GM12875 (cell line): Measurements from ENCODE around the gene CNGB1.

Experiments
- H3K4me3 ChIP-seq: one replicate; pipeline ENCODE4 v1.5.1; 2011; ENCODE audit warnings: low read depth, low read length, control low read depth
- TF ChIP-seq, protein P1 (sequence below): IDR thresholded peaks from 2 replicates; pipeline ENCODE4 v1.5.1; 2011; ENCODE audit warnings: low read depth, mild to moderate bottlenecking, control low read depth, inconsistent platforms, low read length, moderate library complexity, borderline replicate concordance; ENCODE audit not compliant: insufficient read depth

Gene CNGB1

DNA sequence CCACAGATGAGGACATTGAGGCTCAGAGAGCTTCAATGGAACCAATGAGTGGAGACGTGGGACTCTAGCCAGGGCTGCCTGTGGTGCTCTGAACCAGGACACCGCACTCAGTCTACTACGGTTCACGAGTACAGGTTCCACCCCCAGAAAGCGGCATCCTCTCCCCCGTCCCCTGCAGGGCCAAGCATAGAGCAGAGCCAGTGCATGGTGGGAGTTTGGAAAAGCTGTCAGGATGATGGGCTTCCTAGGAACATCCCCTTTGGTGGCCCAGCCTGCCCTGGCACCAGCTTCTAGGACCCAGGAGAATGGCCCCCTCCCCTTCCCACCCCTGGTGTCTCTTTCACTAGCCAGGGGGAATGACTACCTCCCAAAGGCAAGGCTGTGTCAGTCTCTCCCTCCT lies 21.2 kb upstream of the CNGB1 start:
- TF ChIP-seq, protein P1, sequence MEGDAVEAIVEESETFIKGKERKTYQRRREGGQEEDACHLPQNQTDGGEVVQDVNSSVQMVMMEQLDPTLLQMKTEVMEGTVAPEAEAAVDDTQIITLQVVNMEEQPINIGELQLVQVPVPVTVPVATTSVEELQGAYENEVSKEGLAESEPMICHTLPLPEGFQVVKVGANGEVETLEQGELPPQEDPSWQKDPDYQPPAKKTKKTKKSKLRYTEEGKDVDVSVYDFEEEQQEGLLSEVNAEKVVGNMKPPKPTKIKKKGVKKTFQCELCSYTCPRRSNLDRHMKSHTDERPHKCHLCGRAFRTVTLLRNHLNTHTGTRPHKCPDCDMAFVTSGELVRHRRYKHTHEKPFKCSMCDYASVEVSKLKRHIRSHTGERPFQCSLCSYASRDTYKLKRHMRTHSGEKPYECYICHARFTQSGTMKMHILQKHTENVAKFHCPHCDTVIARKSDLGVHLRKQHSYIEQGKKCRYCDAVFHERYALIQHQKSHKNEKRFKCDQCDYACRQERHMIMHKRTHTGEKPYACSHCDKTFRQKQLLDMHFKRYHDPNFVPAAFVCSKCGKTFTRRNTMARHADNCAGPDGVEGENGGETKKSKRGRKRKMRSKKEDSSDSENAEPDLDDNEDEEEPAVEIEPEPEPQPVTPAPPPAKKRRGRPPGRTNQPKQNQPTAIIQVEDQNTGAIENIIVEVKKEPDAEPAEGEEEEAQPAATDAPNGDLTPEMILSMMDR: no peak
- no peak overlapping the region for H3K4me3 ChIP-seq

DNA sequence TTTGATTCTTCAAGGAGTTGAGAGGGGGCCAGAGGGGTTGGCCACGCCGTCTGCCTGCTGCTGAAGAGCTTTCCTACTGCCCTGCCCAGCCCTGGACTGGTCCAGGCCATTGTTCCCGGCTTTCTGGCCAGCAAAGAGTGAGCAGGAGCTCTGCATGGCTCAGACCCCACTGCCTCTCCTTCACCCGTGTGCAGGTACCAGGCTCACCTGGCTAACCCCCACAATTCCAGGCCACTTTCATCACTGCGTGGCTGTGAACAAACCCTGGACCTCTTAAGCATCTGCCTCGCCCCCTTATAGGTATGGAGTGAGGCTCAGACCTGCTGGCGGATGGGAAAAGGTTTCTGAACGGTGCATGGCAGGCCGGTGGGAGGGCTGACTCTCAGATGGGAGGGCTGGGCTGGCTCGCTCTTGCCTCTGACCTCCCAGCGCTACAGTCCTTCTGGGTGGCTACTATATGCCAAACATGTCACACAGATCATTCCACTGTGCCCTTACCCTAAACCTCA lies 20.7 kb upstream of the CNGB1 start:
- no peak overlapping the region for H3K4me3 ChIP-seq
- TF ChIP-seq, protein P1: no peak

DNA sequence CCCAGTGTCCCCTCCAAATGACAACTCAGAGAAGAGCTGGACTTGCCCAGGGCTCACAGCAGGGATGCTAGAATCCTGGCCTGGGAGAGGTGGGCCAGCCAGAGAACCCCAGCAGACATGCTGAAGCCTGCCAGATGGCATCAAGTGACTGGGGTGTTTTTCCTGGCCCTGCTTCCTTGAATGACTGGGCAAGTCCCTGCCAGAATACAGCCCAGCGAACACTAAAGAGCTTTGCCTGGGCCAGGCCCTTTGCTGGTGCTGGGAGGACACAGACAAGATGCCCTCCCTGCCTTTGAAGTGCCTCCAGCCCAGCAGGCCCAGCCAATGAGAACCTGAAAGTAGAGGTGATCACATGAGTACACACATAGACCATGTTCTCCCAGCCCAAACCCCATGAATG lies 18.0 kb upstream of the CNGB1 start:
- TF ChIP-seq, protein P1: no peak
- no peak overlapping the region for H3K4me3 ChIP-seq

DNA sequence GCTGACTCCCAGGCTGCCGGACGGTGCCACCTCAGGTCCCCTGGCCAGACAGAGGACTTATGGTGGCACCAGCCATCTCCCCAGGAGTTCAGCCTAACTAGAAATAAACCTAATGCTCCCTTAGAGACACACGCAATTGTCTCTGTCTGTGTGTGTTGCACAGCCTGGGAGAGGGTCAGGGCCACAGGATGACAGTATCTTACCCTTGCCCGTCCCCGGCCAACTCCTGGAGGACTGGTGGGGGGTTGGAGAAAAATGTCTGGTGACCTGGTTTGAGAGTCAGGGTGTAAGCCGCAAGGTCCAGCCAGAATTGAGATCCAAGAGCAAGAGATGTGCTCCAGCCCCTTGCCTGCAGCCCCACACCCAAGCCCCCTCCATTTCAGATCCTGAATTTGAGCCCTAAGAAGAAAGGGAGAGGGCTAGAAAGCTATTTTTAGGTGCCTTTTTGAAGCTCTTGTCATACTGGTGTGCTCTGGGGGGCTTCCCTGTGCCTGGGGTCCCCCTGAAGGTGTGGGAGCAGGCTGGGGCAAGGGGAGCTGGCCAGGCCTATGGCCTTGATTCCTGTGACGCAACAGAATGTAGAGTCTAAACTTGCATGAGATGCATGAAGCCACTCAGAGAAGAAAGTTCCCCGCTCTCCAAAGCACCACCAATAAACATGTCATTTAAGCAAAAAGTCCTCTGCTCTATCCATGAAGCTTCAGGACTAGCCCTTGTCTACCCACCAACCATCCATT lies 16.7 kb upstream of the CNGB1 start:
- TF ChIP-seq, protein P1: no peak
- no peak overlapping the region for H3K4me3 ChIP-seq

DNA sequence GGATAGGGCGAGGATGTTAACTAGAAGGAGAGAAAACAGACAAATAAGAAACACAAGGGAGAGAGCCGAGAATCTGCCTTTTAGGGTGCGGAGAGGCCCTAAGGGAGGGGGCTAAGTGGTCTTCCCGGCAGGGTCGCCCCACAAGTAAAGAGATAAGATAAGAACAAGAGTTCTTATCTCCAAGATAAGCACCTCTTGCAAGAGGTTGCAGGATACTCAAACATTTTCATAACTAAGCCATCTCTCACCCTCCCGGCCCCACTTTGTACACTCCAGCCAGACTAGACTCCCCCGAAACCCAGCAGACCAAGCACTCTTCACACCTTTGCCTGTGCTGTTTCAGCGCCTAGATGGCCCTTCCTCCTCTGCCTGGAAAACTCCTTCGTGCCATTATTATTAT lies 15.3 kb upstream of the CNGB1 start:
- no peak overlapping the region for H3K4me3 ChIP-seq
- TF ChIP-seq, protein P1: no peak

DNA sequence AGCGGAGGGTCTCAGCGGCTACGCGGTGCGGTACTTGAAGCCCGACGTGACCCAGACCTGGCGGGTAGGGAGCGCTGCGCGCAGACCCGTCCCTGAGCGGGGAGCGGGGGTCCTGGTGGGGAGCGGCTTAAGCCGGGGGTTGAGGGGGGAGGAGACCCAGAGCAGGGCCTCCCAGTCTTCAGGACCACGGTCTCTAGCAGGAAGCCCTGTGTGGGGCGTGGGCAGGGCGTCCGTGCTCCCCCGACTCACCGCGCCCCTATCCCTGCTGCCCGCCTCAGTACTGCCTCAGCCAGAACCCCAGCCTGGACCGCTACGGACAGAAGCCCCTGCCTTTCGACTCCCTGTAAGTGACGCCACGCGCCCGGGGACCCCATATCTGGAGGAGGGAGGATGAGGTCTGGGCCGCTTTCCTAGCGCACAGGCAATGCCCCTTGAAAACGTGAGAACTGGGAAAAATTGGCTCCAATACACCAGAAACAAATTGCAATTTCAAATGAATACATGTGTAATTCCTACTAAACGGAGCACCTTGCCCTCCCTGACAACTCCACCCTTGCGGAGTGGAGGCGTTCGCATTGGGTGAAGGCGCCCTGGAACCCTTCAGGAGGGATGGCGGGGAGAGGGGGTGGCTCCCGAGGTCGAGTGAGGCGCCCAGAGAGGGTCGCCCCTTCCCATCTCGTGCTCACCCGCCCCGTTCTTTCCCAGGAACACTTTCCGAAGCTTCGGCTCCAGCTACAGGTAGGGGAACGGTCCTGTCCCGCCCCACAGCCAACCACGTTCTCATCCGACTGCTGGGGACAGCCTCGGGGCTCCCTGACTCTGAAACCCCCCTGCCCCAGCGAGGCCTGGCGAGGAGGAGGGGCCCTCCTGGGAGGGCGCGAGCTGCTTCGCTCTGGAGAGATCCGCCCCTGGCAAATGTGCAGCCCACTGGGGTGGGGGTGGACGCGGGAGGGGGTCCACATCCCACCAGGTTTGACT lies 14.6 kb upstream of the CNGB1 start:
- TF ChIP-seq, protein P1: no peak
- H3K4me3 ChIP-seq: no peak overlapping the region
